ENCODE results near the gene MT3.

The MT3 gene

GRCh38 chr16:56589141-56590039 is at the start of gene MT3:
Gene MT3 (plus strand): TSS chr16:56589528. CDS start chr16:56589591, 63 bp downstream.
- no peak for DNase-seq (ENCODE audit: low spot score)

GRCh38 chr16:56539656-56540055 is 49.7 kb upstream of the MT3 start:
- DNase-seq (ENCODE audit: low spot score), result no peak

- DNase-seq (ENCODE audit: low spot score), result no peak
Measured at GRCh38 chr16:56542039-56542438, 47.3 kb upstream of the MT3 start.

- no peak for DNase-seq (ENCODE audit: low spot score)
Measured at GRCh38 chr16:56547120-56547948, 42.0 kb upstream of the MT3 start.

- no peak for DNase-seq (ENCODE audit: low spot score)
Measured at GRCh38 chr16:56547949-56548567, 41.3 kb upstream of the MT3 start.

GRCh38 chr16:56549161-56549560 is 40.2 kb upstream of the MT3 start:
- DNase-seq (ENCODE audit: low spot score), result no peak

- DNase-seq (ENCODE audit: low spot score), result no peak
Measured at GRCh38 chr16:56549744-56550385, 39.5 kb upstream of the MT3 start.

GRCh38 chr16:56551796-56552738 is 37.3 kb upstream of the MT3 start:
- no peak for DNase-seq (ENCODE audit: low spot score)

- DNase-seq (ENCODE audit: low spot score), result no peak
Measured at GRCh38 chr16:56554441-56554840, 34.9 kb upstream of the MT3 start.

GRCh38 chr16:56558024-56558747 is 31.1 kb upstream of the MT3 start:
- DNase-seq (ENCODE audit: low spot score), result no peak

GRCh38 chr16:56559109-56559508 is 30.2 kb upstream of the MT3 start:
- DNase-seq (ENCODE audit: low spot score), result no peak

- DNase-seq (ENCODE audit: low spot score), result no peak
Measured at GRCh38 chr16:56560447-56560846, 28.9 kb upstream of the MT3 start.

GRCh38 chr16:56561126-56561525 is 28.2 kb upstream of the MT3 start:
- DNase-seq (ENCODE audit: low spot score), result no peak

- no peak for DNase-seq (ENCODE audit: low spot score)
Measured at GRCh38 chr16:56564793-56565477, 24.4 kb upstream of the MT3 start, which contains the start of gene MT4. Gene MT4 (plus strand): TSS chr16:56565073. CDS start chr16:56565129, 56 bp downstream.

- DNase-seq (ENCODE audit: low spot score), result no peak
Measured at GRCh38 chr16:56569971-56570370, 19.4 kb upstream of the MT3 start.

GRCh38 chr16:56571525-56571924 is 17.8 kb upstream of the MT3 start:
- DNase-seq (ENCODE audit: low spot score), result no peak

GRCh38 chr16:56574625-56575024 is 14.7 kb upstream of the MT3 start:
- no peak for DNase-seq (ENCODE audit: low spot score)

GRCh38 chr16:56576585-56577299 is 12.6 kb upstream of the MT3 start:
- peak; percentile 47 for DNase-seq (ENCODE audit: low spot score)

GRCh38 chr16:56577300-56577625 is 12.1 kb upstream of the MT3 start:
- DNase-seq (ENCODE audit: low spot score), result no peak
